Nephron progenitor cell (in vitro differentiated cells): ENCODE data around the gene RTL5.
"Not testable (repeated sequence)": the region's sequence is repeated elsewhere in the genome, so short reads cannot be mapped to it uniquely, and the experiment has no call there.

Source experiments
- DNase-seq: peaks from one replicate; pipeline ENCODE4 v3.0.0; 2021
- H3K27ac Mint-ChIP-seq: 2 replicates; pipeline ENCODE4 v1.8.0; 2021; ENCODE audit warnings: mild to moderate bottlenecking, moderate library complexity, mixed read lengths
- H3K27me3 Mint-ChIP-seq: 2 replicates; pipeline ENCODE4 v1.8.0; 2021; ENCODE audit warnings: mild to moderate bottlenecking, low read depth, mixed read lengths; ENCODE audit not compliant: poor library complexity
- H3K36me3 Mint-ChIP-seq: 2 replicates; pipeline ENCODE4 v1.8.0; 2021; ENCODE audit warnings: low read depth, mixed read lengths
- H3K4me1 Mint-ChIP-seq: 2 replicates; pipeline ENCODE4 v1.8.0; 2021; ENCODE audit warnings: mixed read lengths
- H3K4me3 Mint-ChIP-seq: 2 replicates; pipeline ENCODE4 v1.8.0; 2021; ENCODE audit warnings: mild to moderate bottlenecking, moderate library complexity, mixed read lengths
- H3K9me3 Mint-ChIP-seq: 2 replicates; pipeline ENCODE4 v1.8.0; 2021; ENCODE audit warnings: mild to moderate bottlenecking, moderate library complexity, mixed read lengths
- TF ChIP-seq, protein P1 (sequence below): fragments of 200-600 bp; sonication (generic); IDR thresholded peaks from 2 replicates; pipeline ENCODE4 v1.5.0; 2021; ENCODE audit warnings: antibody characterized with exemption

Gene RTL5

GRCh38 chrX:72131317-72132294 lies at the start of gene RTL5:
Gene RTL5, minus strand, starts transcription at chrX:72131915.
- Mint-ChIP-seq H3K27me3 (peaks cover 19% of the 10 kb centered on the region), H3K27ac (peak within 1 kb of the TSS; percentile 48), H3K4me3 (peak within 1 kb of the TSS; percentile 84), H3K36me3 (peaks cover 26% of the 10 kb centered on the region), H3K4me1 (peaks cover 32% of the 10 kb centered on the region), H3K9me3 (peaks cover 66% of the 10 kb centered on the region)
- DNase-seq = peak; percentile 79
- TF ChIP-seq, protein P1, sequence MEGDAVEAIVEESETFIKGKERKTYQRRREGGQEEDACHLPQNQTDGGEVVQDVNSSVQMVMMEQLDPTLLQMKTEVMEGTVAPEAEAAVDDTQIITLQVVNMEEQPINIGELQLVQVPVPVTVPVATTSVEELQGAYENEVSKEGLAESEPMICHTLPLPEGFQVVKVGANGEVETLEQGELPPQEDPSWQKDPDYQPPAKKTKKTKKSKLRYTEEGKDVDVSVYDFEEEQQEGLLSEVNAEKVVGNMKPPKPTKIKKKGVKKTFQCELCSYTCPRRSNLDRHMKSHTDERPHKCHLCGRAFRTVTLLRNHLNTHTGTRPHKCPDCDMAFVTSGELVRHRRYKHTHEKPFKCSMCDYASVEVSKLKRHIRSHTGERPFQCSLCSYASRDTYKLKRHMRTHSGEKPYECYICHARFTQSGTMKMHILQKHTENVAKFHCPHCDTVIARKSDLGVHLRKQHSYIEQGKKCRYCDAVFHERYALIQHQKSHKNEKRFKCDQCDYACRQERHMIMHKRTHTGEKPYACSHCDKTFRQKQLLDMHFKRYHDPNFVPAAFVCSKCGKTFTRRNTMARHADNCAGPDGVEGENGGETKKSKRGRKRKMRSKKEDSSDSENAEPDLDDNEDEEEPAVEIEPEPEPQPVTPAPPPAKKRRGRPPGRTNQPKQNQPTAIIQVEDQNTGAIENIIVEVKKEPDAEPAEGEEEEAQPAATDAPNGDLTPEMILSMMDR = no peak

GRCh38 chrX:72180539-72180938 lies 48.8 kb upstream of the RTL5 start:
- Mint-ChIP-seq H3K4me3 (no peak overlapping the region), H3K4me1 (no peaks in the 10 kb centered on the region), H3K9me3 (peaks cover 39% of the 10 kb centered on the region), H3K27ac (no peak overlapping the region), H3K27me3 (peaks cover 3% of the 10 kb centered on the region), H3K36me3 (peaks cover 9% of the 10 kb centered on the region)
- no peak for DNase-seq
- TF ChIP-seq, protein P1 = no peak

GRCh38 chrX:72176981-72177380 lies 45.3 kb upstream of the RTL5 start:
- Mint-ChIP-seq H3K36me3 (peaks cover 4% of the 10 kb centered on the region), H3K27me3 (peaks cover 12% of the 10 kb centered on the region), H3K4me3 (no peak overlapping the region), H3K27ac (no peak overlapping the region), H3K4me1 (no peaks in the 10 kb centered on the region), H3K9me3 (peaks cover 48% of the 10 kb centered on the region)
- no peak for DNase-seq
- TF ChIP-seq, protein P1 = no peak

GRCh38 chrX:72176289-72176688 lies 44.6 kb upstream of the RTL5 start:
- not testable (repeated sequence) for H3K4me3 Mint-ChIP-seq, H3K36me3 Mint-ChIP-seq, H3K4me1 Mint-ChIP-seq, DNase-seq, H3K27ac Mint-ChIP-seq
- Mint-ChIP-seq H3K27me3 (peaks cover 14% of the 10 kb centered on the region), H3K9me3 (peaks cover 51% of the 10 kb centered on the region)

- TF ChIP-seq, protein P1 = no peak
- no peak overlapping the region for H3K27ac Mint-ChIP-seq
- H3K4me1 Mint-ChIP-seq = no peaks in the 10 kb centered on the region
- H3K9me3 Mint-ChIP-seq = peaks cover 36% of the 10 kb centered on the region
- no peak for DNase-seq
- H3K4me3 Mint-ChIP-seq = no peak overlapping the region
- H3K36me3 Mint-ChIP-seq = no peaks in the 10 kb centered on the region
- peaks cover 10% of the 10 kb centered on the region for H3K27me3 Mint-ChIP-seq
Observed at GRCh38 chrX:72169008-72169728, 37.5 kb upstream of the RTL5 start.

DNA sequence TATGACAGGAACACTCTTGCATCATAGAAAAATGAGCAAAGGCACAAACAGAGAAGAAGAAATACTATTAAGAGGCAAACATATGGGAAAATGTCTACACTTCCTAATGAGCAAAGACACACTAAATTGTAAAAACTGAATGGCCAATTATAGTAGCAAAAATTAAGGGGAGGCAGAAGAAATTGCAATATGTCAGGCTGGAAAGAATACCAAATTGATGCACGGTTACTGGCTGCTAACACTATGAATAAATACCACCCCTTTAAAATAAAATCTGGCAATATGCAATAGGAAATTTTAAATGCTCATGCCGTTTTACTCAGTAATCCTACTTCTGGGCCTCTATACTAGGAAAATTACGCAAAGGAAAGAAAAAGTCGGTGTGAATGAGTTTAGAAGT lies 33.8 kb upstream of the RTL5 start:
- Mint-ChIP-seq H3K27me3 (peaks cover 10% of the 10 kb centered on the region), H3K4me3 (no peak overlapping the region), H3K27ac (no peak overlapping the region), H3K36me3 (no peaks in the 10 kb centered on the region), H3K9me3 (peaks cover 40% of the 10 kb centered on the region), H3K4me1 (no peaks in the 10 kb centered on the region)
- TF ChIP-seq, protein P1 = no peak
- DNase-seq = no peak
